ENCODE measurements around the gene CACNG4. TPM values are rescaled to one million over a fixed set of nuclear protein-coding genes. Genes with fewer than 3 reads are reported as not detected.

Gene CACNG4
- total and polyA plus RNA-seq, 8 donors = 0.09 to 4.2 (median 0.32) TPM

DNA sequence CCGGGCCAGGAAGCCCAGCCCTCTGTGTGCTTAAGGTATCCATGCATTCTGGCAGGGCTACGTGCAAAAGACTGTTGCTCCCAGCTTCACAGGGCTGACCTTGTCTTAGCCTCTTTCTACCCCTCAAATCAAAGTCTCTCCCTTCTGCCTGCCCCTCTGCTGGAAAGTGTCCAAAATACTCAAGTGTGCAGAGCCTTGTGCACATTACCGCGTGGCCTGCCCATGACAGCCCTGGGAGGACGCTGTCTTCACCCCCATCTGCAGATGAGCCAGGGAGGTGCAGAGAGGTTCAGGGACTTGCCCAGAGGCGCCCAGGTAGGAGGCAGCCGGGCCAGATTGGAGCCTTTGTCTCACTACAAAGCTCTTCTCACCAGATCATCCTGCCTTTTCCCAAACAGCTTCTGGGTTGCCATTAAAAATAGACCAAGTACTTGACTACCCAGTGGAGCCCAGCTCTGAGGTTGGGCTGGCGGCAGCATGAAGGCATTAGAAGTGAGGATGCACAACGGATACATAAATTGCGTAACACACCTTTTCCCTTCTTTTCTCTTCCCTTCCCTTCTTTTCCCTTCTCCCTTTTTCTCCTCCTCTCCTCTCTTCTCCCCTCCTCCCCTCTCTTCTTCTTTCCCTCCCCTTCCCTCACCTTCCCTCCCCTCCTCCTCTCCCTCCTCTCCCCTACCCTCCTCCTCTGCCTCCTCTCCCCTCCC is 3.5 kb downstream of the CACNG4 start:
- H3K36me3 ChIP-seq = no peaks in the 10 kb centered on the region
- no peak for FAIRE-seq
- H3K27me3 ChIP-seq = peaks cover 0 to 14% (median 0%) of the 10 kb centered on the region in 4 donors

DNA sequence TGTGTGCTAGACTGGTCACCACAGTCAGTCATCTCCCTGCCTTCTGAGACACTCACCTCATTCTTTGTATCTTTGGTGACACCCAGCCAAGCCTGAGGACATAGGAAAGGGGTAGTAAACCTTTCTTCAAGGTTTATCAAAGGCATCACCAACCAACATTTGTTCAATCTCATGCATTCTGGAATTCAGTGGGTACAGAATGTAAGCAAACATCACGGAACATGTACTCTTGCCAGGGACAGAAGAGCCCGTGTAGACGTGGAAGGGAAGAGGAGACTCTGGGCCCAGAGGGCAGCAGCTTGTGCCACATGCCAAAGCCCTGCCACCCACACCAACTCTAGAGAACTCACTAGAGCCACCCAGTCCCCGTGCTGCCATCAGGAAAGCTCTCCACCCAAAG is 4.4 kb downstream of the CACNG4 start:
- no peak for ATAC-seq
- Histone ChIP-seq H3K4me3 (no peak overlapping the region), H3K36me3 (no peaks in the 10 kb centered on the region), H3K27ac (no peak overlapping the region), H3K27me3 (peaks cover 0 to 14% (median 0%) of the 10 kb centered on the region in 4 donors), H3K9me3 (no peaks in the 10 kb centered on the region), H3K4me1 (peaks cover 0 to 2% (median 0%) of the 10 kb centered on the region in 3 donors)
- WGBS, 2 donors = 77 to 90% methylated on average over 4 of the region's 4 CpGs
- intact Hi-C loops (cut with DNase I) = no loop called here
- TF ChIP-seq, protein P1, sequence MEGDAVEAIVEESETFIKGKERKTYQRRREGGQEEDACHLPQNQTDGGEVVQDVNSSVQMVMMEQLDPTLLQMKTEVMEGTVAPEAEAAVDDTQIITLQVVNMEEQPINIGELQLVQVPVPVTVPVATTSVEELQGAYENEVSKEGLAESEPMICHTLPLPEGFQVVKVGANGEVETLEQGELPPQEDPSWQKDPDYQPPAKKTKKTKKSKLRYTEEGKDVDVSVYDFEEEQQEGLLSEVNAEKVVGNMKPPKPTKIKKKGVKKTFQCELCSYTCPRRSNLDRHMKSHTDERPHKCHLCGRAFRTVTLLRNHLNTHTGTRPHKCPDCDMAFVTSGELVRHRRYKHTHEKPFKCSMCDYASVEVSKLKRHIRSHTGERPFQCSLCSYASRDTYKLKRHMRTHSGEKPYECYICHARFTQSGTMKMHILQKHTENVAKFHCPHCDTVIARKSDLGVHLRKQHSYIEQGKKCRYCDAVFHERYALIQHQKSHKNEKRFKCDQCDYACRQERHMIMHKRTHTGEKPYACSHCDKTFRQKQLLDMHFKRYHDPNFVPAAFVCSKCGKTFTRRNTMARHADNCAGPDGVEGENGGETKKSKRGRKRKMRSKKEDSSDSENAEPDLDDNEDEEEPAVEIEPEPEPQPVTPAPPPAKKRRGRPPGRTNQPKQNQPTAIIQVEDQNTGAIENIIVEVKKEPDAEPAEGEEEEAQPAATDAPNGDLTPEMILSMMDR (IDR thresholded peaks at IDR 0.05) = no peak
- DNase-seq = no peak
- FAIRE-seq = no peak

More for the DNA sequence above, 3.5 kb downstream of the CACNG4 start:
- H3K9me3 ChIP-seq = no peaks in the 10 kb centered on the region
- 72 to 74% methylated on average over 10 of the region's 10 CpGs for WGBS, 2 donors
- DNase-seq (no peak), ATAC-seq (no peak)
- intact Hi-C loops (cut with DNase I) = no loop called here
- peaks cover 0 to 2% (median 0%) of the 10 kb centered on the region in 3 donors for H3K4me1 ChIP-seq
- TF ChIP-seq, protein P1 (IDR thresholded peaks at IDR 0.05) = no peak
- H3K27ac ChIP-seq = no peak overlapping the region
- no peak overlapping the region for H3K4me3 ChIP-seq

DNA sequence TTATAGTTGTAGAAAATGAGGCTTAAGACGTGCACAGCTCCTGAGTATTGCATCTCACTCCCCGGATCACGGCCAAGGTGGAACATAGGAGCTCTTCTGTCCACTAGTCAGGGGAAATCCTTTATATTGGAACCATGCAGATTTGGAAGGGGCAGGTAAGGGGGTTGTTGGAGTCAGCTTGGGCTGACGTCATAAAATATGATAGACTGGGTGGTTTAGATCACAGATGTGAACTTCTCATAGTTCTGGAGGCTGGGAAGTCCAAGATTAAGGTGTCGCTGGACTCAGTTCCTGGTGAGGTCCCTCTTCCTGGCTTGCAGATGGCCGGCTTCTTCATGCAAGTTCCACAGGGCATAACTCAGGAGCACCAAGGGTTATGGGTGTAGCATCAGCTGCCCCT is 5.6 kb downstream of the CACNG4 start:
- H3K27me3 ChIP-seq = peaks cover 0 to 14% (median 0%) of the 10 kb centered on the region in 4 donors
- no peak for FAIRE-seq
- H3K36me3 ChIP-seq = no peaks in the 10 kb centered on the region
- peaks cover 0 to 2% (median 0%) of the 10 kb centered on the region in 3 donors for H3K4me1 ChIP-seq
- TF ChIP-seq, protein P1 (IDR thresholded peaks at IDR 0.05) = no peak
- no peaks in the 10 kb centered on the region for H3K9me3 ChIP-seq
- no peak for DNase-seq
- no peak overlapping the region for H3K27ac ChIP-seq
- ATAC-seq = no peak
- 81 to 84% methylated on average over 6 of the region's 6 CpGs for whole genome bisulfite sequencing, 2 donors
- no peak overlapping the region for H3K4me3 ChIP-seq
- intact Hi-C loops (cut with DNase I) = no loop called here

DNA sequence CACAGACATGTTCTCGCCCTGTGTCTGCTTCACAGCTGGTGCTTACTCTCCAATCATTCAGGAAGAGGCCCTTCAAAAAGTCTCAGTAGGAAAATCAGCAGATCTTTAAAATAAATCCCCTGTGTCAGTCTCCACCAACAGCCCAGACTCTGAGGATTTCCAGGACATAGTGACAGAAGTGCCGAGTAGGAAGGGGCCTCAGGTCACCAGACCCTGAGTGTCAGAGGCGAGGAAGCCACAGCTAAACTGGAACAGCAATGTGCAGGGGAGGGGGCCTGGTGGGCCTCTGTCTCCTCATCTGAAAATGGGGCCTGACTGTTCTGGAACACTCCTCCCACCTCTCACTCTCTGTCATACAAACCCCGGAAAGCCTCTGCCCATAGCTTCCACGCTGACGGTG is 6.3 kb downstream of the CACNG4 start:
- H3K9me3 ChIP-seq = no peaks in the 10 kb centered on the region
- H3K4me1 ChIP-seq = peaks cover 0 to under 1% (median 0%) of the 10 kb centered on the region in 3 donors
- no peak overlapping the region for H3K4me3 ChIP-seq
- TF ChIP-seq, protein P1 (IDR thresholded peaks at IDR 0.05) = no peak
- no peak for FAIRE-seq
- no peak for ATAC-seq
- 78 to 83% methylated on average over 6 of the region's 6 CpGs for WGBS, 2 donors
- no peak for DNase-seq
- H3K27me3 ChIP-seq = peaks cover 0 to 14% (median 0%) of the 10 kb centered on the region in 4 donors
- intact Hi-C loops (cut with DNase I) = no loop called here
- no peaks in the 10 kb centered on the region for H3K36me3 ChIP-seq
- H3K27ac ChIP-seq = no peak overlapping the region

DNA sequence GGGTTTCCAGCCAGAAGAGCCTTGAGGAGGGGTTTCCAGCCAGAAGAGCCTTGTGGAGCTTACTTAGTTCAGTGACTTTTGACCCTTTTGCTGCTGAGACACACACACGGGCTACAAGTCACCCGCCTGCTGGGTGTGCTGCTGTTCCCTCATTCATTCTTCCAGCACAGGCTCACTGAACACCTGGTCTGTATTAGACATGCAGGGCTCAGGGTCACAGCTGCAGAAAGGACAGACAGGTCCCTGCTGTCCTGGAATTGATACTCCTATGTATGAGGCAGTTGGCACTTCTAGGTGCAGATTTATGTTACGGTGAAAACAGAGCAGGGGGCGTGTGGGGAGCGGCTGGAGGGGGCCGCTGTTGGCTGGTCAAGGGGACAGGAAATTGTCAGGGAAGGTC is 6.8 kb downstream of the CACNG4 start:
- no peak for DNase-seq
- ATAC-seq = no peak
- H3K9me3 ChIP-seq = no peaks in the 10 kb centered on the region
- intact Hi-C loops (cut with DNase I) = no loop called here
- no peak for FAIRE-seq
- H3K4me1 ChIP-seq = no peaks in the 10 kb centered on the region
- H3K27ac ChIP-seq = no peak overlapping the region
- WGBS, 2 donors = 85 to 94% methylated on average over 6 of the region's 6 CpGs
- H3K36me3 ChIP-seq = no peaks in the 10 kb centered on the region
- TF ChIP-seq, protein P1 (IDR thresholded peaks at IDR 0.05) = no peak
- peaks cover 0 to 11% (median 0%) of the 10 kb centered on the region in 4 donors for H3K27me3 ChIP-seq
- no peak overlapping the region for H3K4me3 ChIP-seq

Measured in pancreas (tissue), 10 donors.